Measurements from ENCODE around the gene RCBTB1.
"Not testable (repeated sequence)": the region's sequence is repeated elsewhere in the genome, so short reads cannot be mapped to it uniquely, and the experiment has no call there.

The RCBTB1 gene

GRCh38 chr13:49606747-49607648 lies 21.6 kb upstream of the RCBTB1 start:
- peak; percentile 51 to 69 for DNase-seq (ENCODE audit: extremely low read depth in 1 of 2, low read depth in 1 of 2)

GRCh38 chr13:49604570-49604969 lies 19.2 kb upstream of the RCBTB1 start:
- no peak for DNase-seq (ENCODE audit: extremely low read depth in 1 of 2, low read depth in 1 of 2)

- DNase-seq (ENCODE audit: extremely low read depth in 1 of 2, low read depth in 1 of 2), result not testable (repeated sequence)
These were observed 17.3 kb upstream of the RCBTB1 start for GRCh38 chr13:49602615-49603014.

- DNase-seq (ENCODE audit: extremely low read depth in 1 of 2, low read depth in 1 of 2), result no peak
These were observed 16.6 kb upstream of the RCBTB1 start for GRCh38 chr13:49602005-49602404.

- no peak for DNase-seq (ENCODE audit: extremely low read depth in 1 of 2, low read depth in 1 of 2)
These were observed 11.8 kb upstream of the RCBTB1 start for GRCh38 chr13:49597043-49597641.

- DNase-seq (ENCODE audit: extremely low read depth in 1 of 2, low read depth in 1 of 2), result no peak
These were observed 10.9 kb upstream of the RCBTB1 start for GRCh38 chr13:49596221-49596620.

- no peak for DNase-seq (ENCODE audit: extremely low read depth in 1 of 2, low read depth in 1 of 2)
These were observed 9.2 kb upstream of the RCBTB1 start for GRCh38 chr13:49594576-49594975.

GRCh38 chr13:49593876-49594275 lies 8.5 kb upstream of the RCBTB1 start:
- not testable (repeated sequence) for DNase-seq (ENCODE audit: extremely low read depth in 1 of 2, low read depth in 1 of 2)

GRCh38 chr13:49590714-49591113 lies 5.4 kb upstream of the RCBTB1 start:
- not testable (repeated sequence) for DNase-seq (ENCODE audit: extremely low read depth in 1 of 2, low read depth in 1 of 2)

- no peak for DNase-seq (ENCODE audit: extremely low read depth in 1 of 2, low read depth in 1 of 2)
These were observed 2.0 kb upstream of the RCBTB1 start for GRCh38 chr13:49587311-49587847.

- no peak for DNase-seq (ENCODE audit: extremely low read depth in 1 of 2, low read depth in 1 of 2)
These were observed 1.4 kb upstream of the RCBTB1 start for GRCh38 chr13:49586717-49587116.

- DNase-seq (ENCODE audit: extremely low read depth in 1 of 2, low read depth in 1 of 2), result no peak
These were observed 581 bp downstream of the RCBTB1 start for GRCh38 chr13:49584771-49585182.

GRCh38 chr13:49580980-49581680 lies 4.2 kb downstream of the RCBTB1 start:
- DNase-seq (ENCODE audit: extremely low read depth in 1 of 2, low read depth in 1 of 2), result no peak

- DNase-seq (ENCODE audit: extremely low read depth in 1 of 2, low read depth in 1 of 2), result no peak
These were observed 5.9 kb downstream of the RCBTB1 start for GRCh38 chr13:49579501-49579900.

GRCh38 chr13:49571299-49572240 lies 13.8 kb downstream of the RCBTB1 start:
- no peak for DNase-seq (ENCODE audit: extremely low read depth in 1 of 2, low read depth in 1 of 2)

- no peak for DNase-seq (ENCODE audit: extremely low read depth in 1 of 2, low read depth in 1 of 2)
These were observed 15.2 kb downstream of the RCBTB1 start for GRCh38 chr13:49569993-49570689.

- DNase-seq (ENCODE audit: extremely low read depth in 1 of 2, low read depth in 1 of 2), result no peak
These were observed 17.9 kb downstream of the RCBTB1 start for GRCh38 chr13:49567491-49567890.

GRCh38 chr13:49566461-49566860 lies 18.9 kb downstream of the RCBTB1 start:
- no peak for DNase-seq (ENCODE audit: extremely low read depth in 1 of 2, low read depth in 1 of 2)

GRCh38 chr13:49565461-49565860 lies 19.9 kb downstream of the RCBTB1 start:
- DNase-seq (ENCODE audit: extremely low read depth in 1 of 2, low read depth in 1 of 2), result not testable (repeated sequence)

- no peak for DNase-seq (ENCODE audit: extremely low read depth in 1 of 2, low read depth in 1 of 2)
These were observed 21.8 kb downstream of the RCBTB1 start for GRCh38 chr13:49563516-49563915.
